Activated CD8-positive, alpha-beta memory T cell treated with anti-CD3 and anti-CD28 coated beads, Interleukin-2, amount 50 U/mL, for 1 hour (primary cell): ENCODE data around the gene PLD1.

Experiments
- DNase-seq: peaks from one replicate; pipeline ENCODE4 v3.0.0-alpha.2; 2020; ENCODE audit errors: extremely low read depth

The PLD1 gene

DNA sequence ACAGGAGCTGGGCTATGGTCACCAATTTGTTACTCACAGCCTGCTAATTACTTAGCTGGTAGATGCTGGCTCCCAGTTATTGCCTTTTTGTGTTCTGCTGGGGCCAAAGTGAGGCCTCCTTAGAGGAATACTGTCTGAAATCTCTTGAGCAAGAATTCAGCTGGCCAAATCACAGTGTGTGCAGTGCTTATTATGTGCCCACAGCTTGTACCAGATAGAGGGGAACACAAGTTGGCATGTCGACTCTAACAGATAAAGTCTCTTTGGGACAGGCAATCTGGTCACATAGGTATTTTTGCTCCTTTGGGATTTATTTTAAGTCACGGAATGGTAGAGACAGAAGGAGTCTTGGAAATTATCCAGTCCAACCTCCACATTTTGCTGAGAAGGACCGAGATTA, 26.6 kb upstream of the PLD1 start:
- no peak for DNase-seq

DNA sequence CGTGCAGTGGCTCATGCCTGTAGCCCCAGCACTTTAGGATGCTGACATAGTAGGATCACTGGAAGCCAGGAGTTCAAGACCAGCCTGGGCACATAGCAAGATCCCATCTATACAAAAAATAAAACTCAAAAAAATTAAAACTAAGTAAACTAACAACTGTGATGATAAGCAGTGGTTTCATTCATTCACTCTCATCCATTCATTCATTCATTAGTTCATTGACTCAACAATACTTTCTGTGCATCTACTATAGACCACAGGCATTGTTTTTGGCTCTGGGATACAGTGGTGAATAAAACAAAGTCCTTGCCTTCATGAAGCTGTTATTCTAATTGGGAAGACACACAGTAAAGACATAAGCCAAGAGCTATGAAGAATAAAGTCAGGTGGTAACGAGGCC, 25.3 kb upstream of the PLD1 start:
- DNase-seq = no peak

DNA sequence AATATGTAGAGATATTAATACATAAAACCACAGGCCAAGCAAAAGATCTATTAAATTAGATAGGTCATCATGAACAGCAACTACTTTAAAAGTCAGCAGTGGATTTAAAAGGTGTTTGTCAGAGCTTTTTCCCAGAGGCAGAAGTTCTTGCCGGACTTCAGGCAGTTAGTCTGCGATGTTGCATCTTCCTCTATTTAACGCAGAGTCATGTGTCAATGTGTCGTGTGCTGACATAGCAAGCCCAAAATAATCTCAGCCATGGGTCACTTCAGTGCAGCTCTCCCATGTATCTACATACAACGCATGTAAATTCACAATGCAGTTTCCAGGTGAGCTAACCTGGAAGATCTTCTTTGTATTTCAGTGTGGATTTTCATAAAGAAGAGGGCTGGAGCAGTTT, 24.8 kb upstream of the PLD1 start:
- no peak for DNase-seq

DNA sequence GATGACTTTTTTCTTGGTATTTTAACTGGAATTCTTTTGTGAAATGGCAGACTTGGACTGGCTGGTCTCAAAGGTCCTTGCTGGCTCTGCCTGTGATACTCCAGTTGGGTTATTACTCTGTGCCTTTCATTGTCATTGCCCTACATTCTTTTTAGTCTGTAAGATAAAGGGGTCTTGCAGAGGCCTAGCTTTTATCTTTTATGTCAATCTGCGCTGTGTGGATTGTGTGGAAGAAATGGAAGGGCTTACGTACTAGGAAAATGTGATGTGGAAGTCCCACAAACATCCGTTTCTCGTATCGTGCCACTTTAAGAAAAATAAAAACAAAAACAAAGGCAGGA, 24.1 kb upstream of the PLD1 start:
- no peak for DNase-seq

DNA sequence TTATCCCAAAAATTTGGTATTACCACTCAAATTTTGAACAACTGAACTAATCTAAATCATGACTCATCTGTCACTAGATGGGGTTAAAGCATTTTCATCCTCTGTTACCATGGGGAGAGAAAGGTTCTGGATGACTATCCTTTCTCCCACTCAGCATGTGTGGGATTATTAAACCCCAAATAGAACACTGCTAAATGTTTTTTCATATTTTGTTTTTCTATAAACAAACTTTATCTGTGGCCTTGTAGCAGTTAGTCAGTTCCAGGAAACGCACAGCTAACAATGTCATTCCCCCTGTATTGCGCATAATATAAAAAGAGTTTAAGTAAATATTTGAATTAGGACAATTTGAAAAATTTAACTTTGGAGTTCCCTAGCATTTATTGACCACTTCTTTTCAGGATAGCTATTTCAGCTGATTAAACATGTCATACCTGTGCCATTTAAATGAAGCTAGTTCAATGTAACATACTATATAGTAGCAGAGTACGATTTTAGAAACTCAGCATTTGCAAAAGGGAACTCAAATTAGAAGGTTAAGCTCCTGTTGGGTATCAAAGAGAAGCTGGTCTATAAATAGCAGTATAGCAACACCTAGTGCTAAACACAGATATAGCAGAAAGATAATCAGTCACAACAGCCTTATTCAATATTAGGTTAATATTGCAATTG, 23.6 kb upstream of the PLD1 start:
- no peak for DNase-seq

DNA sequence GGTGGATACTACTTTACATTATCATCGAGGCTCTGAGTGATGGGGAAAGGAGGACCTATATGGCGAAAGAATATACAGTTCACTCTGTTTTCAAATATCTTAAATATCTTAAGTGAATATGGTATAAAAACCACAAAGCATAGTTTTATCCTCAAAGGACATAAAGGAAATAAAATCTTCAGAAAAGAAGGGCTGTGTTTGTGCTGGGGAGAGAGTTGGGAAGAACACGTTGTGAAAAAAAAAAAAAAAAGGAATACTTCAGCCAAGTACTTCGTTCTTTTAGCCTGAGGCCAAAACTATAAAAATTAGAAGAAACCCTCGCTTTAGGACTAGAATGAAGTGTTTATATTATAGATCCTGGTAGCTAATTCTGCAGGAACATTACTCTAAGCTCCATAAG, 22.7 kb upstream of the PLD1 start:
- DNase-seq = no peak

DNA sequence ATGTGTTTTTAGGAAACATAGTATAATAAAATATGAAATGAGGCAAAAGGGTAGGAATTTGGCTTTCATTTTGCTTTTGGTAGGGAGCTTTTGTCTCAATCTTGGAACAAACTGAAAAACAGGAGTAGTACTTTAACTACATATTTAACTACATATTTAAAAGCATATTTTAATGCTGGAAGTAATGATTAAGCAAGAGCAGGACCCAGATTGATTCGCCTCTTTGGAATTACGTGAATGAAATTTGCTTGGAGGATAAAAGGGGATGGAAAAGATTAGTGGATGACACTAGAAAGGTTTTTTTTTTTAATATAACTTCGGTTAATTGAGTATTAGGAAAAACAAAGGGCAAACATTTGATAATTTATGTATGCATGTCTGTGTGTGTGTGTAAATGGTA, 21.7 kb upstream of the PLD1 start:
- no peak for DNase-seq

DNA sequence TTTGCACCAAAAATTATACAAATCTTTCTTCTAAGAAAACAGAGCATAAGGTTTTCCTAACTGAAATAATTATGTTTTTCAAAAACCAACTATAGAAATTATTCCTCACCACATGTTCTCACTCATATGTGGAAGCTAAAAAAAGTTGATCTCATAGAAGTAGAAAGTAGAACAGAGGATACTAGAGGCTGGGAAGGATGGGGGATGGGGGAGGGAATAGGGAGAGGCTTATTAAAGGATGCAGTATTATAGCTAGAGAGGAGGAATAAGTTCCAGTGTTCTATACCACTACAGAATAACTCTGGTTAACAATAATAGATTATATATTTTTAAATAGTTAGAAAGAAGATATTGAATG, 20.2 kb upstream of the PLD1 start:
- DNase-seq = no peak

DNA sequence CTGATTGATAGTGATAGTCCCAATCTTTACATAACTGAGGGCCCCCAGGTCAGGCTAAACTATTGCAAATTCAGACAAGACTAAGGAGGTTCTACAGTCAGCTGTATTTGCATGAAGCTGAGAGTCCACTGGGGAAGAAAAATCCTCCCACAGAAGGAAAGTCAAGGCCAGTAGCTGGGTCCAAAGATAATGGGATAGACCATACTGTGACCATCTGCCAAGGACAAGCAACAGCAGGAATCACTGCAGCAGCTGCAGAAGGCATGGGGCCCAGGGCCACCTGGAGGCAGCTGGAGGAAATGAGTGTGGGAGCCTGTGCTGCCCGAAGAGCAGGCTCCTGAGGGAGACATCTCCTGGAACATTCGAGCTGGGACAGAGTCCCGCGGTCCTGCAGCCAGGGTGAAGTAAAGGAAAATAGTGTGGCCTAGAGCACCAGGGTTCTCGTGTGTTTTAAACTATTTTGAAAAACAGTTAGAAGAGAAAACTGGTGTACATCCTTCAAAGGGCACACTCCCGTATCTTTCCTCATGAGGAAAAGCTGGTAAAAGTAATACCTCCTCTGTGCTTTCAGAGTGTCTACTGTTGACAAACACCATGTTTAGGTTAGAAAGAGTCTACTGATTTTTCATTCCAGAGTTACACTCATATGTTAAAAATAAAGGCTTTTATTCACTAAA, 19.7 kb upstream of the PLD1 start:
- no peak for DNase-seq

DNA sequence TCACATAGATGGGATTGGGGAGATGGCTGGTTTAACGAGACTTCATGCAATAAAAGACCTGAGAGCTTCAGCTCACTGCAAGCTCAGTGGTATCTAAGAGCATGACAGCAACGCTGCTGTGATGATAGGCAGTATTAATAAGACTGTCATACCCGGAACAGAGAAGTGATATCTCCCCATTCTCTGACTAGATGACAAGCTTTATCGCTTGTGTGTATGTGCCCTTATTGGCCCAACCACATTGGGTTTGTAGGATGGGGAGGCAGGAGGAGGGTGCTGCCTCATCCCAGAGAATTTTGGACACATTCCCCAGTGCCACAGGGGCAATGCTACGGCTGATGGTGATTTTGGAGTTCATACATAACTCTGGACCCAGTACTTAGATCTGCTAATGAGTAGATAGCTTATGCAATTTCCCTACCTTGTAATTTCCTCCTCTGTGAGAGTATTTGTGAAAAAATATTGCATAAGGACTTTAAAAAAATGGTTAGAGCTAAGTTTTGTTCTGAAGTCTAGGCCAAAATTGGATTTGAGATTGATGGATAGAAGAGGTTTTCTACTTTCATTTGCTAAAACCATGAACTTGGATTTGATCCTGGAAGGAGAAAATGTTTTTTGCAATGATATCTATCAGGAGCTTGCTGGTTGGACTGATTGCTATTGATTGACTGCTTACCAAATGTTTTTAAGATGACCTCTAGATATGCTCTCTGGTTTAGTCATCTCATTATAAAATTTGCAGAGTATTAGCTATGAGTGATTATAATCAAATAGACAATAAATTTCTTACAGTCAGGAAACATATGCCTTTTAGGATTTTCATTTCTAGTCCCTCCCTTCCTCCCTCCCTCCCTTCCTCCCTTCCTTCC, 18.9 kb upstream of the PLD1 start:
- DNase-seq = no peak

DNA sequence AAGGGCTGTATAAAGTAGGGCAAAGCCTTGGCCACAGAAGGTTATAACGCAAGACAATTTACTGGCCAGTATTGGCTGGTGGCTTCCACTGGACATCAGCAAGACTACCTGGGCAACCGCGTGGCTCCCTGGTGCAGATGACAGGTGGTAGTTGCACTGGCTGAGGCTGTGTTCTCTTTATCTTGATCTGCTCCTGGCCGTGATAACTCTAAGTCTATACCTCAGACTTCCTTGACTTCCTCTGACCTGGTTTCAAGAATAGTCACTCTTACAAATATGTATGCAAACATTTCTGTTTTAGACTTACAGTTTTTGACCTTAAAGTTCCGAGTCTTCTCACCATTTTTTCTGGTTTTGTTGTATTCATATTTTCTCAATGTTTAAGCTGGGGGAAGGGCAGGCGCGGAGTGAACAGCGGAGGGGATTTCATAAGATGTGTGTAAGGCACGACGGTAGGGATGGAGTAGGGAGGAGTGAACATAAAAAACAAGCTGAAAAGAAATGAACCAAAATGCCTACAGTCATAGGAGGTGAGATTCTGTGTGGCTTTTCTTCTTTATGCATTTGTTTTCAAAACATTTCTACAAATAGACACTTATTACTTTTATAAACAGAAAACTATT, 17.7 kb upstream of the PLD1 start:
- no peak for DNase-seq

DNA sequence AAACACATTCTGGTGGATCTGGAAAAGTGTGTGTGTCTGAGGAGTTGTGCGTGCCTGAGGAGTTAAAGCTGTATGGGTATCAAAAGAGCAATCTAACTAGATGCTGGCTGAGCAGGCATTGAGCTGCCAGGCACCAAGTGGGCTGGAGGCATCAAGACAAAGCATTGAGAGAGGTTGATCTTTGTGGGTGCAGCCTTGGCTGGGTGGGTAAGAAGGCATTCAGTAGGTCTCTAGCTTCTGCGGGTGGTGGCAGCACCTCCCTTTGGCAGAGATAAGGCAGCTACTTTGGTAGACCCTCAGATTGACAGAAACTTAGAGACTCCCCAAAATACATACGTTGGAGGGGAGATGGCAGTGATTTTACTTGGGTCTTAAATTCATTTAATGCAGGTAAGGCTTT, 17.1 kb upstream of the PLD1 start:
- no peak for DNase-seq

DNA sequence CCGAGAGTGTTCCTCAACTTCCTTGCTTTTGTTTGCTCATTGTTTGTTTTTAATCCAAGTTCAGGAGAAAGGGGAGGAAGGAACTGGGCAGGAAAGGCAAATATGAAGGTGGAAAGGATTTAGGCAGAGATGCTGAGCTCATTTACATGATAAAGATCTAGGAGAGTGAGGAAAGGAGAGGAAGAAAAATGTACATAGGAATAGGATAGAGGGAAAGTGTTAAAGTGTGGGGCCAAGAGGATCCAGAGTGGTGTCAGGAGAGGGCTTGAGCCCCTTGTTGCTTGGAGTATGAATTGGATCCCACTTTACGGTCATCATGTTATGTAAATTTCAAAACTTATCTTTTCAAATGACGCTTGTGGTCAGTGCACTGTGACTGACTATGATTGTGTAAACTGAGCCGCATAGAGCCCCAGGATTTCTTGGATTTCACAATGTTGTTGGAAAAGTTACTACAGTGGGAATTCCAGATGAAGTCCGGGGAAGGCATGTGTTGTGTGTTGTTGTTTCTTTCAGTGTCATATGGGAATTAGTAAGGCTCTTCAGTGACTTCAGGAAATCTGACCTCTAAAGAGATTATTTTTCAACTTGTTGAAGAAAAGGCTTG, 15.0 kb upstream of the PLD1 start:
- DNase-seq = no peak

DNA sequence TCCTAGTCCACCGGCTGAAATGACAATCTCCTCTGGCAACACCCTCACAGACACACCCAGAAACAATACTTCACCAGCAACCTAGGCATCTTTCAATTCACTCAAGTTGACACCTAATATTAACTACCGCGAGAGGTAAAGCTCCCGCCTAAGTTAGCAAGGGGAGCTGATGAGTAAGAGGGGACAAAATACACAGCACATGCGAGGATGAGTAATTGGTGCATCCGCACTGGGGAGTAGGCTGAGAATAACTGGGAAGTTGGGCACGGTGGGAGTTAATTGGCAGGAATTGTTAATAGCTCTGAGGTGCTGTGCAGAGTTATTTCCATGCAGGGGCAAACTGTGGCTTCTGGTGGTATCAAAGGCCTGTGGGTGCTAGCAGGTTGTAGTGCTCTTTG, 14.5 kb upstream of the PLD1 start:
- DNase-seq = no peak

DNA sequence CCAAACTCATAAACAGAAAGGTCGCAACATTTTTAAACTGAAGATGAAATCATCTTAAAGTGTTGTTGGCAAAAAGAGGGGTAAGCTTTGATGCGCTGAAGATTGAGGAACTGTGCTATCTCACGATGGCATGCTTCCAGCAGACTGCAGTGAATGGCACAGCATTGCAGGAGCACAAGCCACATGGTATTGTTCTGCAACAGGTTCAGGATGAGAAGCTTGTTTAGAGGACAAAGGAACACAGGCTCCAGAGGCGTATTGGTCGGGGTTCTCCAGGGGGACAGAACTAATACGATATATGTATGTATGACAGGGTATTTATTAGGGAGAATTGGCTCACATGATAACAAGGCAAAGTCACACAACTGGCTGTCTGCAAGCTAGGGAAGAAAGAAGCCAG, 13.8 kb upstream of the PLD1 start:
- DNase-seq = no peak

DNA sequence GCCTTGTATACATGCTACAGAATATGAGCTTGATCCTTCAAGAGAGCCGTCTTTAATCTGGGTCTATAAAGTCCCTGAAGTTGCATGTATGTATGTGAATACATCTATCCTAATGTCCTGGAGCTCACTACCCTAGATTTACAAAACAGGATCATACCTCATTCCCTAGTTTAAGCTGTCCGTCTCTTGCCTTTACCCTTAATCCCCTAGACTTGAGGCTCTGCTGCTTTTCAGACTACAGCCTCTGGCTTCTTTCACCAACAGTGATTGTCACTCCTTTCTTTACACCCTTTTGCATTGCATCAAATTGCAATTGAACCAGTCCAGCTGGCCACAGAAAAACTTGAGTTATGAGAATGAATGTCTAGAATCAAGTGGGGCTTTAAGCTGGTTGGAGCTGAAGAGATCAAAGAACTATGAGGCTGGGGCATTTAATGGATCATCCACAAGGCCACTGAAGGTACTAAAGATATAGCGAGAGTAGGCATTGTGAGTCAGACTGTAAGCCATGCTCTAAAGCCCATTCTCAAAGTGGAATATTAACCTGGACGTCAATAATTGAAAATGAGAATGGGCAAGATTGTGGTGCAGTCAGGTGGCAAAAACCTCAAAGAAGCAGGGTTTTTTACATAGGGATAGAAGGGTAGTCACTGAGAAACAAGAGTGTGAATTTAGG, 12.3 kb upstream of the PLD1 start:
- no peak for DNase-seq

DNA sequence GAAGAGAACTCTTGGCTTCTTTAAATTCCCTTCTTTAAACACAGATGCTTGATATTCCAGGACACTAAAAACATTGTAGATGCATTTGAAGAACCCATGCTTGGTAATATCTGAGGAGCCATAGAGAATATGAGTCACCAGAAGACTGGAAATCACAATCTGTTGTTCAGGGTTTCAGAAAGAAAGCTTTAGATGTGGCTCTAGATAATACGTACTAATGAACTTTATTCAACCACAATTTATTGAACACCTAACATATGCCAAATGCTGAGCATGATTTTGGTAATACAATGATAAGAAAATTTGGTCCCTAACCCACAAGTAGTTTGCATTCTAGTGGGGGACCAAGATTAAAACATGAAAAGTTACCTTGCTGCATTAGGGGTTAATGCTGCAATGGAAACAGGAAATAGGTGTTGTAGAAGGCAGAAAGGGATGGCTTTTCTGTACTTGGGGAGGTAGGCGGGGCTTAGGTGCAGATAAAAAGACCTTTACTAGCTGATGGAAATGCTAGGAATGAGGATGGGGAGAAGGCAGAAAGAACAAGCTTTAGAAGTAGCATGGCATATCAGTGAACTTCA, 11.6 kb upstream of the PLD1 start:
- no peak for DNase-seq

DNA sequence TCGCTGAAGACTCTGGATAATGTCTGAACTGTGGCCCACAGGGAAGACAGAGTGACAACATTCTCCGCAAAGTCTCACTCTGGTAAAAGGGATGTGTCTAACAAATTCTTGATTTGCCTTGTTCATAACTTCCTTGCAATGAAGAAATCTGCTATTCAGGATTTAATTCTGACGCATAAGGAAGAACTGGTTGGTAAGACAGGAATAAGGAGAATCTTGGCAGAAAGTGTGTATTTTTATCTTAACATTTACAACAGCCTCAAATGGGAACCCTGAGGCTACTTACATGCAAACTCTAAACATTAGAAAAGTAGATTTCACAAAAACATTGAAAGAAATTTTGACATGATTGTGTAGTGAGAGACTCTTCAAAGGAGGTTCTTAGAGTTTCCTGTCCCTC, 10.8 kb upstream of the PLD1 start:
- no peak for DNase-seq

DNA sequence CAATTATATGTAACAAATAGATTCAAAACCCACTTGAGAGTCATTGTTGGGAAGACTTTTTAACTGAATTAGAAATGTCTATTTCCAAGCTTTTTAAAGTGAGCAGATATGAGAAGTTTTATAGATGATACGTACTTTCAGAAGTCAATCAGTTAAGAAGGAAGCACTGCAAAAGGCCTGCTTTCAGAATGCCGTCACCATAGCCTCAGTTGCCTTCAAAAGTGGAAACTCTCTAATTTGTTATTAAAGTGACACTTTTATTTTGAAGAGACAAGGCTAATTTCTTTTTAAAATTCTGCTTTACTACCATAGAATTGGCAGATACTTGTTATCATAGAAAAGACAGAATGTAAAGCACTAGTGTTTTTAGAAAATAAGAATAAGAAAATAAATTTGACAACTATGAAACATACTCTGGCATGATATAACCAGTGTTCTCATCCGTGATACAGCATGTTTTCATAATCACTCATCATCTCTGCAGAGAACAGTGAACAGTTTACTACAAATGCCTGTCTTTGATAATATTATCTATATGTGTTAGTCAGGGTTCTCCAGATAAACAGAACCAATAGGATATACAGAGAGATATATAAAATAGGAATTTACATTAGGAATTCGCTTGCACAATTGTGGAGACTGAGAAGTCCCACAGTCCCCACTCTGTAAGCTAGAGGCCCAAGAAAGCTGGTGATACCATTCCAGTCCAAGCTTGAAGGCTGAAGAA, 7.0 kb upstream of the PLD1 start:
- no peak for DNase-seq

DNA sequence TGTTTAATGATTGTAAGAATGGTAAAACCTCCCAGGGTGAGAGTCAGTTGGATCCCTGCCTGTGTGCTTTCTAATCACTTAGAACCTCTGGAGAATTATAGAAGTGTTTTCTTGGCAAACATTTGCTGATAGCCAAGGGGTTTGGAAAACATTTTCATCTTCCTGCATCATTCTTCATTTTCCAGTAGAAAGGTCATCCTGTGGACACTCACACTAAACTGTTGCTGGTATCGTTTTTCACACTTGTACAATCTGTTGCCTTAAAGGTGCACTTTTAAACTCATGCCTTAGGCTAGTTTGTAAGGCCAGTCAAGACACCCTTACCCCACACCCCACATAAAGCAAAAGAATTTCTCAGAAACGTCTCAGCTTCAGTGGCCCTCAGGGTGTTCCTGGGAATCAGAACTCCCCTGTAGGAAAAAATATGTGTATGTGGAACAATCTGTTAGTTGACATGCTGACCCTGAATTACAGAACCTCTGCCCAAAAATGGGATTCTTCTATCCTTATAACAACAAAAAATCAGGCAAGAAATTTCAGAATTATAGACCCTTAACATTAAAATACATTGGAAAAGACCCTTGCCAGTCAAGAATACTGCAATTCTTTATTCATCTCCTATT, 5.8 kb upstream of the PLD1 start:
- DNase-seq = no peak
